Ovary (tissue), 9 donors: ENCODE results near the gene LUZP2. TPM values are rescaled to one million over a fixed set of nuclear protein-coding genes. Genes with fewer than 3 reads are reported as not detected.

Experiments used
- DNase-seq, 5 donors: peaks; one replicate each; pipeline ENCODE4 v3.0.0-alpha.2; 2019 to 2020
- H3K27ac ChIP-seq, 2 donors: fragments of 200-600 bp; one replicate each; pipeline versions ENCODE4 v1.5.1 to v1.8.0; 2019 to 2022
- H3K27me3 ChIP-seq: fragments of 200-600 bp; one replicate; pipeline ENCODE4 v1.8.0; 2022
- H3K36me3 ChIP-seq: fragments of 200-600 bp; sonication (generic); one replicate; pipeline ENCODE4 v1.5.1; 2019
- H3K4me1 ChIP-seq: one replicate; pipeline ENCODE4 v1.8.1; 2013; ENCODE audit warnings: mild to moderate bottlenecking, moderate library complexity; ENCODE audit not compliant: insufficient read depth
- H3K4me3 ChIP-seq: fragments of 200-600 bp; sonication (generic); one replicate; pipeline ENCODE4 v1.5.1; 2017
- H3K9me3 ChIP-seq, 2 donors: fragments of 200-600 bp in 1 of 2; sonication (generic) in 1 of 2; one replicate each; pipeline versions ENCODE4 v1.5.1 to v1.8.1; 2013 to 2019; ENCODE audit warnings: mild to moderate bottlenecking in 1 of 2, moderate library complexity in 1 of 2
- EP300 ChIP-seq: sonication (generic); formaldehyde crosslinking; IDR thresholded peaks from one replicate; pipeline ENCODE4 v1.6.1; 2017; ENCODE audit warnings: antibody characterized with exemption
- POLR2A ChIP-seq: fragments of 450-650 bp; IDR thresholded peaks from one replicate; pipeline ENCODE4 v1.6.1; 2017; ENCODE audit warnings: antibody characterized with exemption, mild to moderate bottlenecking, moderate library complexity
- WGBS, 3 donors: extraction: QIAGEN DNeasy Blood & Tissue Kit in 1 of 3; methylation state at CpG; one replicate each; pipeline versions ENCODE4 v1.1.5 to v1.1.7; 2013 to 2017; 5-methylcytosine and 5-hydroxymethylcytosine counted together
- intact Hi-C, 4 donors: fragments of 100-400 bp; cut with DNase I; formaldehyde crosslinking; loops; one replicate each; pipeline versions ENCODE4 v1.11.0 to v1.15.1; 2022 to 2023
- polyA plus RNA-seq, 2 donors: library from polyadenylated mRNA; stranded (reverse); fragments of 200-250 nt in 1 of 2; fragments of 350-450 nt in 1 of 2; fragmentation: Illumina TruSeq in 1 of 2; extraction: RNeasy Lipid Tissue Mini Kit (QIAGEN cat#74804) in 1 of 2; gene quantifications; one replicate each; pipeline ENCODE4 v1.2.3, GENCODE V29; 2013 to 2014
- total RNA-seq, 7 donors: library from RNA; depleted of rRNA in 2 of 7; stranded (reverse); fragments of >200 nt in 2 of 7; fragmentation: NEBNext Ultra II Directional in 3 of 7; extraction: Animal tissue kit (Norgen Biotek cat#: 25700) in 3 of 7; gene quantifications; one replicate each; pipeline versions ENCODE4 v1.1.0 to v1.2.4, GENCODE V29; 2016 to 2023
- TF ChIP-seq, protein P1 (sequence below), 3 donors: fragments of 450-650 bp in 2 of 3; fragments of 200-600 bp in 1 of 3; IDR thresholded peaks; one replicate each; pipeline versions ENCODE4 v1.5.1 to v1.8.0; 2016 to 2022; ENCODE audit warnings: antibody characterized with exemption in 3 of 3, mild to moderate bottlenecking in 1 of 3
- donor health status: DM: no; HTN: no; CAD: no; lungs with moderate emphysema.
- donor health status: DM: no; HTN: no; CAD: no.
- donor health status: Bipolar disorder and iron deficiency.
- donor health status: DM: yes; HTN: yes; CAD: no.
- donor health status: DM: no; HTN: no; CAD: no.
- donor health status: DM: yes; HTN: yes; CAD: no.

LUZP2 gene
- total and polyA plus RNA-seq, 9 donors, result 0.04 to 0.23 (median 0.07) TPM; not detected in 6

- intact Hi-C loops, result no loop called here
- TF ChIP-seq, protein P1, sequence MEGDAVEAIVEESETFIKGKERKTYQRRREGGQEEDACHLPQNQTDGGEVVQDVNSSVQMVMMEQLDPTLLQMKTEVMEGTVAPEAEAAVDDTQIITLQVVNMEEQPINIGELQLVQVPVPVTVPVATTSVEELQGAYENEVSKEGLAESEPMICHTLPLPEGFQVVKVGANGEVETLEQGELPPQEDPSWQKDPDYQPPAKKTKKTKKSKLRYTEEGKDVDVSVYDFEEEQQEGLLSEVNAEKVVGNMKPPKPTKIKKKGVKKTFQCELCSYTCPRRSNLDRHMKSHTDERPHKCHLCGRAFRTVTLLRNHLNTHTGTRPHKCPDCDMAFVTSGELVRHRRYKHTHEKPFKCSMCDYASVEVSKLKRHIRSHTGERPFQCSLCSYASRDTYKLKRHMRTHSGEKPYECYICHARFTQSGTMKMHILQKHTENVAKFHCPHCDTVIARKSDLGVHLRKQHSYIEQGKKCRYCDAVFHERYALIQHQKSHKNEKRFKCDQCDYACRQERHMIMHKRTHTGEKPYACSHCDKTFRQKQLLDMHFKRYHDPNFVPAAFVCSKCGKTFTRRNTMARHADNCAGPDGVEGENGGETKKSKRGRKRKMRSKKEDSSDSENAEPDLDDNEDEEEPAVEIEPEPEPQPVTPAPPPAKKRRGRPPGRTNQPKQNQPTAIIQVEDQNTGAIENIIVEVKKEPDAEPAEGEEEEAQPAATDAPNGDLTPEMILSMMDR (IDR thresholded peaks at IDR 0.05), result no peak
- TF ChIP-seq EP300 (no peak), POLR2A (no peak)
- Histone ChIP-seq H3K27me3 (no peaks in the 10 kb centered on the region), H3K9me3 (no peaks in the 10 kb centered on the region), H3K27ac (no peak overlapping the region), H3K4me3 (no peak overlapping the region), H3K4me1 (no peaks in the 10 kb centered on the region), H3K36me3 (no peaks in the 10 kb centered on the region)
- no peak for DNase-seq
Observed at GRCh38 chr11:25038131-25038530, 541.3 kb downstream of the LUZP2 start.

DNA sequence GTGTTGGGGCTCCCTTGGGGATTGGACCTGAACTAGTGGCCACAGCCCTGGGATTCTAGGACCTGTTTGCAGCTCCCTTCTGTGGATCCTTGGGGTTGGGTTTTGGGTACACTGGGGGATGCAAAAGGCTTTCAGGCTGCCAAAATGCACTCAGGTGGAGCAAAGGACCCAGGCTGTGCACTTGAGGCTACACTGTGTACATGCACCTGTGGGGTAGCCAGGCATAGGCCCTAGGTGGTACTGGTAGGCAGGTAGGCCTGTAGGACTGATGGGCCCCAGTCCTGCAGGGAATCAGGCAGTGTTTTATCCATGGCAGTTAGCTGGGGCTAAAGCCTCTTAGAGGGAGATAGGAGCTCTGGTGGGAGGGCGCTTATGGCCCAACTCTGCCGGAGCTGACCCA lies 542.3 kb downstream of the LUZP2 start:
- Histone ChIP-seq H3K4me1 (no peaks in the 10 kb centered on the region), H3K27ac (no peak overlapping the region), H3K4me3 (no peak overlapping the region), H3K36me3 (no peaks in the 10 kb centered on the region), H3K27me3 (no peaks in the 10 kb centered on the region), H3K9me3 (no peaks in the 10 kb centered on the region)
- 85 to 100% (median 98%) methylated on average over 2 of the region's 2 CpGs for WGBS, 3 donors
- DNase-seq, result no peak
- intact Hi-C loops, result no loop called here
- TF ChIP-seq POLR2A (no peak), EP300 (no peak)
- TF ChIP-seq, protein P1 (IDR thresholded peaks at IDR 0.05), result no peak

- no peak for DNase-seq
- Histone ChIP-seq H3K4me1 (no peaks in the 10 kb centered on the region), H3K27me3 (no peaks in the 10 kb centered on the region), H3K36me3 (no peaks in the 10 kb centered on the region), H3K9me3 (no peaks in the 10 kb centered on the region), H3K27ac (no peak overlapping the region), H3K4me3 (no peak overlapping the region)
- TF ChIP-seq POLR2A (no peak), EP300 (no peak)
- TF ChIP-seq, protein P1 (IDR thresholded peaks at IDR 0.05), result no peak
- WGBS, 3 donors, result 84 to 90% (median 87%) methylated on average over 1 of the region's 1 CpG
- intact Hi-C loops, result no loop called here
Observed at GRCh38 chr11:25048632-25049031, 551.8 kb downstream of the LUZP2 start.

GRCh38 chr11:25052844-25053243 lies 556.0 kb downstream of the LUZP2 start:
- Histone ChIP-seq H3K9me3 (no peaks in the 10 kb centered on the region), H3K4me1 (no peaks in the 10 kb centered on the region), H3K4me3 (no peak overlapping the region), H3K27me3 (no peaks in the 10 kb centered on the region), H3K36me3 (no peaks in the 10 kb centered on the region), H3K27ac (no peak overlapping the region)
- TF ChIP-seq POLR2A (no peak), EP300 (no peak)
- TF ChIP-seq, protein P1 (IDR thresholded peaks at IDR 0.05), result no peak
- no peak for DNase-seq
- intact Hi-C loops, result no loop called here

- H3K27me3 ChIP-seq, result no peaks in the 10 kb centered on the region
- no peak overlapping the region for H3K27ac ChIP-seq
- H3K4me3 ChIP-seq, result no peak overlapping the region
- no peaks in the 10 kb centered on the region for H3K36me3 ChIP-seq
- TF ChIP-seq EP300, result no peak
- no peak for TF ChIP-seq POLR2A
- TF ChIP-seq, protein P1 (IDR thresholded peaks at IDR 0.05), result no peak
- DNase-seq, result no peak
- H3K4me1 ChIP-seq, result no peaks in the 10 kb centered on the region
- intact Hi-C loops, result no loop called here
- H3K9me3 ChIP-seq, result no peaks in the 10 kb centered on the region
Observed at GRCh38 chr11:25057861-25058260, 561.0 kb downstream of the LUZP2 start.
